Heart left ventricle (tissue), 13 donors: ENCODE results near the gene THSD4.

ENCODE experiments used
- CTCF ChIP-seq, 12 donors: fragments of 200-600 bp; sonication (generic) in 4 of 12; IDR thresholded peaks; one replicate each; pipeline versions ENCODE4 v1.5.0 to v1.8.0; 2018 to 2022; ENCODE audit warnings: antibody characterized with exemption in 12 of 12, mild to moderate bottlenecking in 5 of 12
- POLR2A ChIP-seq, 2 donors: fragments of 450-650 bp; IDR thresholded peaks; one replicate each; pipeline ENCODE4 v1.6.1; 2017; ENCODE audit warnings: antibody characterized with exemption in 2 of 2, mild to moderate bottlenecking in 2 of 2, moderate library complexity in 2 of 2
- donor health status: ischemic (EF 13 %, LVEDD 7.1; RV severe dilation, severe dysfunction).
- donor health status: DM: no; HTN: yes; CAD: no.
- donor health status: DM: no; HTN: no; CAD: no.
- donor health status: ischemic (EF 25% LVEDD 6.9; RV normal size, moderate dysfunction).
- donor health status: ischemic (EF 25% LVEDD 5.7; RV mildly dilated, moderate dysfunction).
- donor health status: ischemic (EF 35%, LVEDD 5.7; RV mildly dilated, moderate dysfunction).
- donor health status: nonischemic (EF 11% LVEDD 7.7; RV severe dilation, severe dysfunction).
- donor health status: DM: yes; HTN: yes; CAD: no.
- donor health status: PGD.
- donor health status: ischemic (EF 29% LVEDD 5.4; RV normal size, mild dysfunction).
- donor health status: nonischemic (EF 23%, LVEDD 6.1; RV moderate dilation, normal function).

DNA sequence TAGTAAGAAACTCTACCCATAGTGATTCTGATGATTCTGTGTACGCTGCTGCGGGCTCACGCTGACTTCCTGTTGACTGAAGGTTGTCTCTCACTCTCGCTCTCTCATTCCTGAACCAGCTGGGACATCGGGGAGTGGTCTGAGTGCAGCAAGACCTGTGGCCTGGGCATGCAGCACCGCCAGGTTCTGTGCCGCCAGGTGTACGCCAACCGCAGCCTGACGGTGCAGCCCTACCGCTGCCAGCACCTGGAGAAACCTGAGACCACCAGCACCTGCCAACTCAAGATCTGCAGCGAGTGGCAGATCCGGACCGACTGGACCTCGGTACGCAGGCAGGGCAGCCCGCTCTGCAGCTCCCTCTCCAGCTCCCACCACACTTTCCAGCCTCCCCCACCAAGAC lies 631.4 kb downstream of the THSD4 start:
- TF ChIP-seq POLR2A (IDR thresholded peaks at IDR 0.05) (no peak), CTCF (IDR thresholded peaks at IDR 0.05) (no peak)
